H54 (cell line): ENCODE results near the gene RBMS3.
"Not testable (repeated sequence)": the region's sequence is repeated elsewhere in the genome, so short reads cannot be mapped to it uniquely, and the experiment has no call there.

Experiments used
- DNase-seq: peaks from one replicate; pipeline ENCODE4 v3.0.0; 2011; ENCODE audit warnings: low spot score, mixed read lengths; ENCODE audit not compliant: insufficient read length
- FAIRE-seq: peaks from 3 replicates; lab custom pipeline; 2011; peaks lifted over from hg19 to GRCh38; lab: Jason Lieb, UNC
- POLR2A ChIP-seq: IDR thresholded peaks from 2 replicates; pipeline ENCODE4 v1.6.1; 2011; ENCODE audit warnings: low read depth, mild to moderate bottlenecking, low read length

RBMS3 gene

GRCh38 chr3:30020380-30020779, 739.5 kb downstream of the RBMS3 start:
- DNase-seq (no peak), FAIRE-seq (no peak)
- no peak for TF ChIP-seq POLR2A

DNA sequence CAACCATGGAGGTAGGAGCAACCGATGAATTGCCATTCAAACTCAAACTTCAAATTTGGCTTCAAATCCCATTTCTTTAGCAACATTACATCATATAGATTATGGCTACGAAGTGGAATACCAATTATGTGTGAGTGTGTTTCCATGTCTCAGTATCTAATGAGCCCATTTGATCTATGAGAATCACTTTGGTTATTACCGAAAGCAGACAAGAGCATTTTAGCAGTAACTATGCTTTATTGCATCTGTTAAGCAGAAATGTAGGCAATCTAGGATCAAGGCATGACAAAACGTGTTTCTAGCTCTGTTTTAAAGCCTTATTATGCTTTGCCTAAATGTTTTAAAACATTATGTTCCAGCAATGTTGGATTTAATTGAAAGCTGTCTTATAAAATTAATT, 743.6 kb downstream of the RBMS3 start:
- FAIRE-seq (no peak), DNase-seq (no peak)
- TF ChIP-seq POLR2A, result no peak

DNA sequence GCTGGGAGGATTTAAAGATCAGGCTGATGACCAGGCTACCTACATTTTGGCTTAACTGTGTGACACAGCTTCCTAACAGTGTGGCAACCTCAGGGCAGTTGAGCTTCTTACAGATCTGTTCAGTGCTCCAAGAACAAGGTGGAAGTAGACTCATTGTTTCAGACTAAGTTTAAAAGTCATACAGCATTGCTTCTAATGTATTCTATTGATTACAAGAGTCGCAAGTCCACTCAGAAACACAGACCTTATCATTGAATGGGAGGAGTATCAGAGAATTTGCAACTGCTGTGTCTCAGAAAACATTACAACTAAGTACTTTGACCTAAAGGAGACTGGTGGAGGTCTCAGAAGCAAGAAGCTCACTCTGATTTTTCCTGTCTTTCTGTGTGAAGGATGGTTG, 746.0 kb downstream of the RBMS3 start:
- FAIRE-seq, result no peak

DNA sequence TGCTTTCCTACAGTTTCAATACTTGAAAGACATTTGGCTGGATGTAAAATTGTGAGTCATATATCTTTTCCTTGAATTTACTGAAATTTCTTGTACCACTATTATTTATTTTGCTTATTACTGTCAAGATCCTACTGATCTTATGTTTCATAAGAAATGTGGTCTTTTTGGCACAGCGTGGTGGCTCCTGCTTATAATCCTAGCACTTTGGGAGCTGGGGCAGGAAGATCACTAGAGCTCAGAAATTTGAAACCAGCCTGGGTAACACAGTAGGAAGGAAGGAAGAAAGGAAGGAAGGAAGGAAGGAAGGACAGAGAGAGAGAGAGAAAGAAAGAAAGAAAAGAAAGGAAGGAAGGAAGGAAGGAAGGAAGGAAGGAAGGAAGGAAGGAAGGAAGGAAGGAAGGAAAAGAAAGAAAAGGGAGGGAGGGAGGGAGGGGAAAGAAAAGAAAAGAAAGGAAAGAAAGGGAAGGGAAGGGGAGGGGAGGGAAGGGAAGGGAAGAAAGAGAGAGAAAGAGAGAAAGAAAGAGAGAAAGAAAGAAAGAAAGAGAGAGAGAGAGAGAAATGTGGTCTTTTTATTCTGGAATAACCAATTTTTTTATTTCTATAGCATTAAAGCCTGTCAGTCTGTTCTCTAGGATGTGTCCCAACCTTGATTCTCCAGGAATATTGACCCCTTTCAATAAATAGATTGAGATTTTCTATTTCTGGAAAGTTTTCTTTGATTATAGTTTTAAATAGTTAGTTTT, 753.5 kb downstream of the RBMS3 start:
- DNase-seq (no peak), FAIRE-seq (no peak)
- TF ChIP-seq POLR2A, result no peak

More for the DNA sequence above, 746.0 kb downstream of the RBMS3 start:
- DNase-seq, result no peak
- TF ChIP-seq POLR2A, result no peak

DNA sequence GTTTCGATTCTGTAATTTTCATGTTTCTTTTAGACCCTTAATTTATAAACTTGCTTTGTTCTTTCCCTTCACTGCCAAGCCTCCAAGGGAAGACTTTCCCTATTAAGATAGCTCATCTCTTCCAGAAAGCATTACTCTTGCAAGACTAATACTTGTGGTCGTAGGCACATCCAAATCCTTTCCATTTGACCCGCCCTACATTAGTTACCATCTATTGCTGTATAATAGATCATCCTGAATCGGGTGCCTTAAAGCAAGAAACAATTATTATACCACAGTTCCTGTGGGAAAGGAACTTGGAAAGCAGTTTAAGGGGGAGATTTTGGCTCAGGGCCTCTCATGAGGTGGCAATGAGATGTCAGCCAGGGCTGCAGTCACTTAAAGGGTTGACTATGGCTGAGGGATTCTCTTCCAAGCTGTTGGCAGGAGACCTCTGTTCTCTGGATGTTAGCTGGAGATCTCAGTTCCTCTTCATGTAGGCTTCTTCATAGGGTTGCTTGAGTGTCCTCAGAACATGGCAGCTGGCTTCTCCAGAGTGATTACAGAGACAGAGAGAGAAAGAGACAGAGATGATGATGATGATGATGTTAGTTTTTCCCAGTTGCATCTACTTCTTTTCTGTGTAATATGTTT, 755.2 kb downstream of the RBMS3 start:
- no peak for DNase-seq
- TF ChIP-seq POLR2A, result no peak
- no peak for FAIRE-seq

- FAIRE-seq (no peak), DNase-seq (no peak)
- TF ChIP-seq POLR2A, result no peak
These were observed 759.3 kb downstream of the RBMS3 start for GRCh38 chr3:30040126-30040525.

- FAIRE-seq, DNase-seq: not testable (repeated sequence)
These were observed 760.6 kb downstream of the RBMS3 start for GRCh38 chr3:30041481-30041880.

- FAIRE-seq (peak; percentile 99), DNase-seq (peak; percentile 8)
- no peak for TF ChIP-seq POLR2A
These were observed 761.5 kb downstream of the RBMS3 start for GRCh38 chr3:30042274-30042859.

DNA sequence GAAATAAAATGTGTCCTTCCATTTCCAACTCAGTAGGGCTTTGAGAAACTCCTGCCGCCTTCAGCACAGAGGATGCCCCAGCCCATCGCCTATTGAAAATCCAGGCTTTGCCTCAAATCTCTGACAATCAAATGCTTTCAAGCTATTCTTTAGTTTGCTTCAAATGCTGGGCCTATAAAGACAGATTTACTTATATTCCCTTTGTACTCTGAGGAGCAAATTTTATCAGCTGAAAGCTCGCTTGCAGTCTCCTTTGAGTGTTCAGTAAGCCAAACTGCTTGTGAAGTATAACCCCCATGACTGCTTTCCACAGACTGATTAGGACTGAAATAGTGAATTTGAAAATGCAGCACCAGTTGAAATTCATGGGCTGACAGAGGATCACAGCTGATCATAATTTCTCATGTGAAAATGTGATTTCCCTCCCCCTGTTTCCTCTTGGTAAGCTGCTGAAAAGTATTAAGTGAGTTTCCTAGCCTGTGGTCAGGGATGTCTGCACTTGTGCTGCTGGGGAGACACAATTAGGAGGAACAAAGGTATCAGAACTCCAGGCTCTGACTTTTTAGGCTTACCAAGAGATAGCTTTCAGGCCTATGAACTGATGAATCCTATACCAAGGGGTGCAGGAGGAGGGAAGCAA, 762.2 kb downstream of the RBMS3 start:
- no peak for TF ChIP-seq POLR2A
- FAIRE-seq, result no peak
- no peak for DNase-seq

GRCh38 chr3:30044515-30044914, 763.6 kb downstream of the RBMS3 start:
- DNase-seq (no peak), FAIRE-seq (no peak)
- TF ChIP-seq POLR2A, result no peak

GRCh38 chr3:30048431-30048830, 767.6 kb downstream of the RBMS3 start:
- DNase-seq (no peak), FAIRE-seq (no peak)
- no peak for TF ChIP-seq POLR2A

- DNase-seq, FAIRE-seq: not testable (repeated sequence)
These were observed 769.2 kb downstream of the RBMS3 start for GRCh38 chr3:30050116-30050515.

GRCh38 chr3:30059240-30059639, 778.4 kb downstream of the RBMS3 start:
- FAIRE-seq (no peak), DNase-seq (no peak)
- TF ChIP-seq POLR2A, result no peak
